GM12878 (cell line): ENCODE measurements around the gene NUDT22. TPM values are rescaled to one million over a fixed set of nuclear protein-coding genes. Genes with fewer than 3 reads are reported as not detected.

Experiments used
- ATAC-seq: fragments of 200-7000 bp; cut with Tn5 transposase; 3 replicates; pipeline ENCODE4 v1.9.1; 2020; ENCODE audit warnings: mild to moderate bottlenecking, moderate library complexity
- BruUV-seq: library from RNA; stranded (reverse); fragments of 400-500 nt; replicated peaks from 2 replicates; lab custom pipeline; 2021; lab: Mats Ljungman, UMichigan
- CTCF ChIA-PET: fragments of 300-600 bp; sonication (Branson Sonifier 250); formaldehyde crosslinking; extraction: SDS; loops from one replicate; lab custom pipeline; 2021; ENCODE audit warnings: inconsistent platforms; lab: Yijun Ruan, JAX
- POLR2A ChIA-PET: fragments of 350-600 bp; formaldehyde crosslinking; extraction: SDS; loops from one replicate; lab custom pipeline; 2021; ENCODE audit warnings: inconsistent platforms; lab: Charles Lee
- RAD21 ChIA-PET: fragments of 300-600 bp; sonication (Branson Sonifier 250); formaldehyde crosslinking; loops from one replicate; lab custom pipeline; 2023; ENCODE audit warnings: antibody characterized with exemption; ENCODE audit not compliant: unreplicated experiment; lab: Charles Lee
- SMC1A ChIA-PET: fragments of 300-600 bp; sonication (Branson Sonifier 250); formaldehyde crosslinking; loops from one replicate; lab custom pipeline; 2023; ENCODE audit not compliant: unreplicated experiment, uncharacterized antibody; lab: Charles Lee
- DNase-seq: peaks from one replicate; pipeline ENCODE4 v3.0.0-alpha.2; 2011; ENCODE audit warnings: low read depth, low spot score
- FAIRE-seq: peaks from 3 replicates; lab custom pipeline; 2011; peaks lifted over from hg19 to GRCh38; lab: Jason Lieb, UNC
- H2AFZ ChIP-seq: 2 replicates; pipeline ENCODE4 v1.6.0; 2011; ENCODE audit warnings: low read depth, low read length, control low read depth; ENCODE audit not compliant: control insufficient read depth
- H3K27ac ChIP-seq: 2 replicates; pipeline ENCODE4 v1.5.1; 2011; ENCODE audit warnings: control low read depth; ENCODE audit not compliant: control insufficient read depth, insufficient read depth
- H3K27me3 ChIP-seq, 2 experiments: replicated peaks in 1 of 2; 2 replicates each; pipeline versions ENCODE4 v1.6.0 to v1.6.1; 2011; ENCODE audit warnings: low read length in 1 of 2; ENCODE audit not compliant: control insufficient read depth in 2 of 2, insufficient read depth in 2 of 2
- H3K36me3 ChIP-seq, 2 experiments: 2 replicates each; pipeline ENCODE4 v1.5.1; 2011; ENCODE audit warnings: low read length in 1 of 2; ENCODE audit not compliant: control insufficient read depth in 2 of 2, insufficient read depth in 2 of 2
- H3K4me1 ChIP-seq: 2 replicates; pipeline ENCODE4 v1.6.1; 2011; ENCODE audit warnings: mild to moderate bottlenecking, low read length, moderate library complexity, mixed read lengths; ENCODE audit not compliant: control insufficient read depth, insufficient read depth
- H3K4me2 ChIP-seq: 2 replicates; pipeline ENCODE4 v1.6.0; 2011; ENCODE audit warnings: control low read depth; ENCODE audit not compliant: control insufficient read depth, insufficient read depth
- H3K4me3 ChIP-seq: fragments of 200-600 bp; sonication (generic); 2 replicates; pipeline ENCODE4 v1.5.1; 2016
- H3K79me2 ChIP-seq: 2 replicates; pipeline ENCODE4 v1.6.0; 2011; ENCODE audit warnings: low read length; ENCODE audit not compliant: control insufficient read depth, insufficient read depth
- H3K9ac ChIP-seq: 2 replicates; pipeline ENCODE4 v1.8.0; 2011; ENCODE audit warnings: low read length, control low read depth, mixed read lengths; ENCODE audit not compliant: control insufficient read depth, insufficient read depth
- H3K9me3 ChIP-seq: replicated peaks from 3 replicates; pipeline ENCODE4 v1.5.1; 2011; ENCODE audit warnings: mild to moderate bottlenecking, low read length; ENCODE audit not compliant: control insufficient read depth, insufficient read depth
- H4K20me1 ChIP-seq: 2 replicates; pipeline ENCODE4 v1.6.0; 2011; ENCODE audit not compliant: control insufficient read depth, insufficient read depth
- BCLAF1 ChIP-seq: fragments of 450-650 bp; IDR thresholded peaks from 2 replicates; pipeline ENCODE4 v1.6.1; 2017; ENCODE audit warnings: antibody characterized with exemption, mild to moderate bottlenecking, moderate library complexity
- CHD4 ChIP-seq: fragments of 200-600 bp; sonication (generic); IDR thresholded peaks from 2 replicates; pipeline ENCODE4 v1.6.1; 2016; ENCODE audit warnings: mild to moderate bottlenecking
- E2F4 ChIP-seq: IDR thresholded peaks from 2 replicates; pipeline ENCODE4 v1.6.1; 2012; ENCODE audit warnings: low read depth, low read length, improper control_type of control experiment
- HSF1 ChIP-seq: fragments of 150-350 bp; IDR thresholded peaks from 2 replicates; pipeline ENCODE4 v1.6.1; 2014; ENCODE audit warnings: mild to moderate bottlenecking, low read depth, low read length
- NBN ChIP-seq: fragments of 450-650 bp; IDR thresholded peaks from 2 replicates; pipeline ENCODE4 v1.6.1; 2016
- NFYB ChIP-seq: IDR thresholded peaks from 2 replicates; pipeline ENCODE4 v1.6.1; 2011; ENCODE audit warnings: low read depth, mild to moderate bottlenecking, low read length, improper control_type of control experiment, moderate library complexity; ENCODE audit not compliant: insufficient read depth
- POLR2A ChIP-seq: IDR thresholded peaks from 2 replicates; pipeline ENCODE4 v1.6.1; 2011; ENCODE audit warnings: low read depth, mild to moderate bottlenecking, low read length
- RAD21 ChIP-seq: IDR thresholded peaks from 2 replicates; pipeline ENCODE4 v1.6.1; 2011; ENCODE audit warnings: mild to moderate bottlenecking, low read depth, low read length, moderate library complexity; ENCODE audit not compliant: insufficient read depth
- SMARCA5 ChIP-seq: fragments of 450-650 bp; IDR thresholded peaks from 2 replicates; pipeline ENCODE4 v1.6.1; 2017; ENCODE audit warnings: mild to moderate bottlenecking
- SUZ12 ChIP-seq: fragments of 200-600 bp; sonication (generic); IDR thresholded peaks from one replicate; pipeline ENCODE4 v1.6.1; 2018; ENCODE audit warnings: antibody characterized with exemption, mild to moderate bottlenecking; ENCODE audit not compliant: unreplicated experiment
- WGBS: methylation state at CpG from one replicate; pipeline ENCODE4 v1.1.6; 2016; ENCODE audit warnings: low lambda C conversion rate; ENCODE audit not compliant: insufficient replicate concordance, insufficient coverage; ENCODE audit errors: missing lambda C conversion rate; 5-methylcytosine and 5-hydroxymethylcytosine counted together
- in situ Hi-C: fragments of 300-500 bp; cut with MboI; formaldehyde crosslinking; loops from 9 replicates; pipeline ENCODE4 v1.14.3; 2018; ENCODE audit warnings: mixed read lengths
- intact Hi-C: fragments of 100-400 bp; cut with micrococcal nuclease; formaldehyde crosslinking; loops from one replicate; pipeline ENCODE4 v1.14.2; 2022; ENCODE audit not compliant: unreplicated experiment
- polyA plus RNA-seq, 11 experiments: library from polyadenylated mRNA; depleted of rRNA in 4 of 11; unstranded in 6 of 11; stranded (reverse) in 5 of 11; fragments of >200 nt; fragmentation: Nextera tagmentation in 4 of 11; fragmentation: Illumina TruSeq in 1 of 11; extraction: Ambion mirVana in 4 of 11; extraction: Trizol in 1 of 11; gene quantifications; 1 replicate in 1 of 11; 2 replicates in 10 of 11; pipeline versions ENCODE4 v1.2.1 to v1.2.3, GENCODE V29; 2011 to 2016; ENCODE audit warnings: inconsistent platforms in 2 of 11, missing spikeins in 2 of 11, low read depth in 1 of 11
- total RNA-seq, 4 experiments: library from RNA; depleted of rRNA in 3 of 4; stranded (reverse); fragments of >200 nt in 3 of 4; fragmentation: Illumina TruSeq in 1 of 4; extraction: Trizol in 1 of 4; gene quantifications; 2 replicates each; pipeline versions ENCODE4 v1.2.1 to v1.2.3, GENCODE V29; 2013 to 2021

NUDT22 gene
- total and polyA plus RNA-seq, 10 of the 15 experiments (the other 5 are each of a cell fraction or from before 2014, with no cell fraction given), result 6.7 to 115 (median 64.7) TPM

GRCh38 chr11:64211181-64211872 is 14.7 kb upstream of the NUDT22 start:
- Histone ChIP-seq H3K4me2 (no peak overlapping the region), H3K4me1 (peaks cover 4% of the 10 kb centered on the region), H3K9ac (no peak overlapping the region), H3K27ac (no peak overlapping the region), H2AFZ (no peak overlapping the region), H3K9me3 (no peaks in the 10 kb centered on the region), H3K36me3 (peaks cover 17 to 22% of the 10 kb centered on the region in 2 experiments; a peak in 3 of 4 replicates), H4K20me1 (no peaks in the 10 kb centered on the region), H3K27me3 (no peaks in the 10 kb centered on the region), H3K79me2 (peaks cover 30% of the 10 kb centered on the region), H3K4me3 (no peak overlapping the region)
- ATAC-seq, result no peak
- ChIA-PET RAD21 (no interaction called here), SMC1A (interaction anchor here (1.7 kb wide), 1 partner anchor 15 kb away, joined by 6 read pairs; the partner anchor contains the start of genes NUDT22 and TRPT1), POLR2A (interaction anchor here (1.6 to 1.7 kb wide), 2 partner anchors 12 to 15 kb away, joined by 5 to 9 read pairs; partner anchors contain the start of genes NUDT22 and TRPT1), CTCF (interaction anchor here (1.2 kb wide), 1 partner anchor 93 kb away, joined by 3 read pairs; no protein-coding TSS in a partner anchor)
- no TSS peak for BruUV-seq
- in situ Hi-C loops (no loop called here), intact Hi-C loops (no loop called here)
- no peak for FAIRE-seq
- WGBS, result 87% methylated on average over 26 of the region's 30 CpGs
- no peak for DNase-seq
- TF ChIP-seq POLR2A (peak; percentile 32), E2F4 (no peak)

- CTCF ChIA-PET, result interaction anchor here (1.5 to 4.2 kb wide), 2 partner anchors 9 to 11 kb away, joined by 5 to 14 read pairs; partner anchors contain the start of gene FERMT3
- Histone ChIP-seq H3K4me1 (no peaks in the 10 kb centered on the region; the same call in 1 of the 2 replicates), H2AFZ (no peak overlapping the region), H3K9ac (no peak overlapping the region), H3K79me2 (no peaks in the 10 kb centered on the region), H3K27ac (no peak overlapping the region), H3K27me3 (no peaks in the 10 kb centered on the region), H3K4me3 (no peak overlapping the region), H3K36me3 (peaks cover 21 to 24% of the 10 kb centered on the region in 2 experiments), H3K9me3 (no peaks in the 10 kb centered on the region), H4K20me1 (no peaks in the 10 kb centered on the region), H3K4me2 (no peak overlapping the region)
- 85% methylated on average over 6 of the region's 6 CpGs for WGBS
- SMC1A ChIA-PET, result interaction anchor here (2.2 kb wide), 1 partner anchor 10 kb away, joined by 7 read pairs; the partner anchor contains the start of gene FERMT3
- intact Hi-C loops (no loop called here), in situ Hi-C loops (no loop called here)
- no TSS peak for BruUV-seq
- DNase-seq (no peak), FAIRE-seq (no peak), ATAC-seq (peak; percentile 25; the same call in 1 of the 3 replicates)
- RAD21 ChIA-PET, result interaction anchor here (0.8 to 1.2 kb wide), 2 partner anchors 10 kb away, joined by 3 read pairs; no protein-coding TSS in a partner anchor
- POLR2A ChIA-PET, result interaction anchor here (0.6 to 3.3 kb wide), 6 partner anchors 10 to 110 kb away, joined by 3 to 21 read pairs (median 5); partner anchors contain the start of genes FERMT3, NUDT22 and TRPT1
- TF ChIP-seq NFYB (no peak), BCLAF1 (no peak), SMARCA5 (no peak), SUZ12 (no peak), CHD4 (no peak), NBN (no peak), HSF1 (no peak), RAD21 (no peak)
These were observed 9.2 kb upstream of the NUDT22 start for GRCh38 chr11:64216879-64217278.
